Measurements from ENCODE around the gene ACOX3.
"Not testable (repeated sequence)": the region's sequence is repeated elsewhere in the genome, so short reads cannot be mapped to it uniquely, and the experiment has no call there.

The ACOX3 gene

GRCh38 chr4:8440492-8441311, at the start of gene ACOX3, which contains the start of gene TRMT44:
Gene ACOX3 (minus strand): TSS chr4:8440723. CDS start chr4:8416521, 24,202 bp downstream.
Gene TRMT44 (plus strand): TSS chr4:8440777. CDS start chr4:8440823, 46 bp downstream.
- DNase-seq: peak; percentile 92 to 96

GRCh38 chr4:8488791-8489369, 48.4 kb upstream of the ACOX3 start:
- DNase-seq: no peak

- DNase-seq: not testable (repeated sequence)
These were observed 46.1 kb upstream of the ACOX3 start for GRCh38 chr4:8486643-8487042.

- no peak for DNase-seq
These were observed 39.7 kb upstream of the ACOX3 start for GRCh38 chr4:8480221-8480620.

GRCh38 chr4:8478801-8479744, 38.5 kb upstream of the ACOX3 start:
- DNase-seq: no peak

- no peak for DNase-seq
These were observed 37.8 kb upstream of the ACOX3 start for GRCh38 chr4:8478371-8478770.

GRCh38 chr4:8477676-8478075, 37.2 kb upstream of the ACOX3 start:
- DNase-seq: no peak

- no peak for DNase-seq
These were observed 36.6 kb upstream of the ACOX3 start for GRCh38 chr4:8477095-8477635.

GRCh38 chr4:8475751-8476575, 35.4 kb upstream of the ACOX3 start:
- DNase-seq: no peak

GRCh38 chr4:8474856-8475255, 34.3 kb upstream of the ACOX3 start:
- no peak for DNase-seq

- no peak for DNase-seq
These were observed 33.5 kb upstream of the ACOX3 start for GRCh38 chr4:8473920-8474590.

- DNase-seq: no peak
These were observed 32.8 kb upstream of the ACOX3 start for GRCh38 chr4:8473198-8473919.

GRCh38 chr4:8472689-8473197, 32.2 kb upstream of the ACOX3 start:
- DNase-seq: no peak

- DNase-seq: no peak
These were observed 31.7 kb upstream of the ACOX3 start for GRCh38 chr4:8472158-8472688.

GRCh38 chr4:8471211-8471875, 30.8 kb upstream of the ACOX3 start:
- DNase-seq: no peak

GRCh38 chr4:8470451-8471024, 30.0 kb upstream of the ACOX3 start:
- no peak for DNase-seq

- no peak for DNase-seq
These were observed 29.0 kb upstream of the ACOX3 start for GRCh38 chr4:8469550-8469949.

GRCh38 chr4:8468746-8469535, 28.4 kb upstream of the ACOX3 start:
- DNase-seq: peak; percentile 38 to 44

Measured in CD4-positive, alpha-beta T cell treated with Interleukin-1 beta for 1 hour (primary cell).